ENCODE measurements around the gene RPL31.

- TF ChIP-seq CTCF (IDR thresholded peaks at IDR 0.05) (no peak), POLR2A (IDR thresholded peaks at IDR 0.05) (peak; percentile 91), POLR2AphosphoS5 (IDR thresholded peaks at IDR 0.05) (peak; percentile 92 to 97 (median 94))
Measured at GRCh38 chr2:101001691-101002561, at the start of gene RPL31.

Data from transverse colon (tissue), 4 donors.